ENCODE results near the gene PIP5K1B. TPM values are rescaled to one million over a fixed set of nuclear protein-coding genes. Genes with fewer than 3 reads are reported as not detected.

Gene PIP5K1B
- total RNA-seq, 1 donor from 2014 or later = 1.3 TPM

GRCh38 chr9:68877219-68877618 is 172.2 kb downstream of the PIP5K1B start:
- no peaks in the 10 kb centered on the region for H3K27me3 Mint-ChIP-seq (ENCODE audit: low read depth, unreplicated experiment)
- Histone ChIP-seq H3K79me2 (ENCODE audit: insufficient read depth, low read length) (no peaks in the 10 kb centered on the region), H3K27me3 (ENCODE audit: insufficient read depth, low read length) (no peaks in the 10 kb centered on the region), H3K9me3 (ENCODE audit: insufficient read depth, low read depth, low read length) (no peaks in the 10 kb centered on the region), H3K4me2 (ENCODE audit: low read length) (no peak overlapping the region), H2AFZ (ENCODE audit: low read depth, low read length) (no peak overlapping the region), H3K27ac (ENCODE audit: low read depth, low read length) (no peak overlapping the region), H3K9ac (ENCODE audit: low read length) (no peak overlapping the region), H4K20me1 (ENCODE audit: insufficient read depth, low read length) (no peaks in the 10 kb centered on the region), H3K4me1 (ENCODE audit: insufficient read depth, low read length) (no peaks in the 10 kb centered on the region), H3K4me3 (ENCODE audit: insufficient read depth, low read depth, low read length) (no peak overlapping the region), H3K36me3 (ENCODE audit: insufficient read depth, low read length) (no peaks in the 10 kb centered on the region)
- no peak for TF ChIP-seq EZH2 (IDR thresholded peaks at IDR 0.05; ENCODE audit: insufficient read depth, low read length)
- TF ChIP-seq CTCF (IDR thresholded peaks at IDR 0.05; ENCODE audit: insufficient read depth, low read depth, low read length) = no peak
- H3K4me1 Mint-ChIP-seq (ENCODE audit: low read depth, unreplicated experiment) = no peaks in the 10 kb centered on the region
- H3K36me3 Mint-ChIP-seq (ENCODE audit: low read depth, unreplicated experiment) = no peaks in the 10 kb centered on the region
- no peak overlapping the region for H3K27ac Mint-ChIP-seq (ENCODE audit: unreplicated experiment)
- no peak for DNase-seq (ENCODE audit: low read depth)
- no peaks in the 10 kb centered on the region for H3K9me3 Mint-ChIP-seq (ENCODE audit: unreplicated experiment)
- no peak for FAIRE-seq
- H3K4me3 Mint-ChIP-seq (ENCODE audit: unreplicated experiment) = no peak overlapping the region

GRCh38 chr9:68878450-68878849 is 173.4 kb downstream of the PIP5K1B start:
- no peaks in the 10 kb centered on the region for H3K27me3 Mint-ChIP-seq (ENCODE audit: low read depth, unreplicated experiment)
- Histone ChIP-seq H3K4me3 (ENCODE audit: insufficient read depth, low read depth, low read length) (no peak overlapping the region), H3K27me3 (ENCODE audit: insufficient read depth, low read length) (no peaks in the 10 kb centered on the region), H3K4me2 (ENCODE audit: low read length) (no peak overlapping the region), H3K36me3 (ENCODE audit: insufficient read depth, low read length) (no peaks in the 10 kb centered on the region), H3K9me3 (ENCODE audit: insufficient read depth, low read depth, low read length) (no peaks in the 10 kb centered on the region), H3K9ac (ENCODE audit: low read length) (no peak overlapping the region), H3K4me1 (ENCODE audit: insufficient read depth, low read length) (no peaks in the 10 kb centered on the region), H4K20me1 (ENCODE audit: insufficient read depth, low read length) (no peaks in the 10 kb centered on the region), H3K79me2 (ENCODE audit: insufficient read depth, low read length) (no peaks in the 10 kb centered on the region), H3K27ac (ENCODE audit: low read depth, low read length) (no peak overlapping the region), H2AFZ (ENCODE audit: low read depth, low read length) (no peak overlapping the region)
- no peak overlapping the region for H3K27ac Mint-ChIP-seq (ENCODE audit: unreplicated experiment)
- DNase-seq (ENCODE audit: low read depth) (no peak), FAIRE-seq (no peak)
- no peak overlapping the region for H3K4me3 Mint-ChIP-seq (ENCODE audit: unreplicated experiment)
- no peaks in the 10 kb centered on the region for H3K36me3 Mint-ChIP-seq (ENCODE audit: low read depth, unreplicated experiment)
- no peaks in the 10 kb centered on the region for H3K9me3 Mint-ChIP-seq (ENCODE audit: unreplicated experiment)
- no peaks in the 10 kb centered on the region for H3K4me1 Mint-ChIP-seq (ENCODE audit: low read depth, unreplicated experiment)
- TF ChIP-seq EZH2 (IDR thresholded peaks at IDR 0.05; ENCODE audit: insufficient read depth, low read length) (no peak), CTCF (IDR thresholded peaks at IDR 0.05; ENCODE audit: insufficient read depth, low read depth, low read length) (no peak)

GRCh38 chr9:68883224-68883623 is 178.2 kb downstream of the PIP5K1B start:
- Histone ChIP-seq H4K20me1 (ENCODE audit: insufficient read depth, low read length) (no peaks in the 10 kb centered on the region), H3K27ac (ENCODE audit: low read depth, low read length) (no peak overlapping the region), H3K4me1 (ENCODE audit: insufficient read depth, low read length) (no peaks in the 10 kb centered on the region), H3K27me3 (ENCODE audit: insufficient read depth, low read length) (no peaks in the 10 kb centered on the region), H3K4me3 (ENCODE audit: insufficient read depth, low read depth, low read length) (no peak overlapping the region), H3K36me3 (ENCODE audit: insufficient read depth, low read length) (no peaks in the 10 kb centered on the region), H3K4me2 (ENCODE audit: low read length) (no peak overlapping the region), H3K9ac (ENCODE audit: low read length) (no peak overlapping the region), H2AFZ (ENCODE audit: low read depth, low read length) (no peak overlapping the region), H3K9me3 (ENCODE audit: insufficient read depth, low read depth, low read length) (no peaks in the 10 kb centered on the region), H3K79me2 (ENCODE audit: insufficient read depth, low read length) (no peaks in the 10 kb centered on the region)
- no peaks in the 10 kb centered on the region for H3K27me3 Mint-ChIP-seq (ENCODE audit: low read depth, unreplicated experiment)
- DNase-seq (ENCODE audit: low read depth) (no peak), FAIRE-seq (no peak)
- no peak overlapping the region for H3K27ac Mint-ChIP-seq (ENCODE audit: unreplicated experiment)
- no peak overlapping the region for H3K4me3 Mint-ChIP-seq (ENCODE audit: unreplicated experiment)
- no peak for TF ChIP-seq EZH2 (IDR thresholded peaks at IDR 0.05; ENCODE audit: insufficient read depth, low read length)
- no peak for TF ChIP-seq CTCF (IDR thresholded peaks at IDR 0.05; ENCODE audit: insufficient read depth, low read depth, low read length)
- no peaks in the 10 kb centered on the region for H3K9me3 Mint-ChIP-seq (ENCODE audit: unreplicated experiment)
- no peaks in the 10 kb centered on the region for H3K36me3 Mint-ChIP-seq (ENCODE audit: low read depth, unreplicated experiment)
- no peaks in the 10 kb centered on the region for H3K4me1 Mint-ChIP-seq (ENCODE audit: low read depth, unreplicated experiment)

Measured in astrocyte (in vitro differentiated cells and primary cell).